MM.1S (cell line): ENCODE results near the gene CADPS.

Experiments used
- EZH2phosphoT487 ChIP-seq: fragments of 300-600 bp; sonication (generic); IDR thresholded peaks from 2 replicates; pipeline ENCODE4 v1.6.1; 2018; ENCODE audit warnings: antibody characterized with exemption, low read length
- TF ChIP-seq, protein P1 (sequence below): fragments of 300-600 bp; sonication (generic); IDR thresholded peaks from 2 replicates; pipeline ENCODE4 v1.5.1; 2016; ENCODE audit warnings: antibody characterized with exemption, low read length, mixed read lengths

GRCh38 chr3:62670351-62670750, 204.9 kb downstream of the CADPS start:
- TF ChIP-seq, protein P1, sequence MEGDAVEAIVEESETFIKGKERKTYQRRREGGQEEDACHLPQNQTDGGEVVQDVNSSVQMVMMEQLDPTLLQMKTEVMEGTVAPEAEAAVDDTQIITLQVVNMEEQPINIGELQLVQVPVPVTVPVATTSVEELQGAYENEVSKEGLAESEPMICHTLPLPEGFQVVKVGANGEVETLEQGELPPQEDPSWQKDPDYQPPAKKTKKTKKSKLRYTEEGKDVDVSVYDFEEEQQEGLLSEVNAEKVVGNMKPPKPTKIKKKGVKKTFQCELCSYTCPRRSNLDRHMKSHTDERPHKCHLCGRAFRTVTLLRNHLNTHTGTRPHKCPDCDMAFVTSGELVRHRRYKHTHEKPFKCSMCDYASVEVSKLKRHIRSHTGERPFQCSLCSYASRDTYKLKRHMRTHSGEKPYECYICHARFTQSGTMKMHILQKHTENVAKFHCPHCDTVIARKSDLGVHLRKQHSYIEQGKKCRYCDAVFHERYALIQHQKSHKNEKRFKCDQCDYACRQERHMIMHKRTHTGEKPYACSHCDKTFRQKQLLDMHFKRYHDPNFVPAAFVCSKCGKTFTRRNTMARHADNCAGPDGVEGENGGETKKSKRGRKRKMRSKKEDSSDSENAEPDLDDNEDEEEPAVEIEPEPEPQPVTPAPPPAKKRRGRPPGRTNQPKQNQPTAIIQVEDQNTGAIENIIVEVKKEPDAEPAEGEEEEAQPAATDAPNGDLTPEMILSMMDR: no peak
- TF ChIP-seq EZH2phosphoT487: no peak
